Limb (tissue), 2 donors: Measurements from ENCODE around the gene EARS2.
"Not testable (repeated sequence)": the region's sequence is repeated elsewhere in the genome, so short reads cannot be mapped to it uniquely, and the experiment has no call there.

Experiments used
- DNase-seq, 2 donors: peaks; one replicate each; pipeline ENCODE4 v3.0.0-alpha.2; 2016; ENCODE audit errors: extremely low spot score in 2 of 2

Gene EARS2

DNA sequence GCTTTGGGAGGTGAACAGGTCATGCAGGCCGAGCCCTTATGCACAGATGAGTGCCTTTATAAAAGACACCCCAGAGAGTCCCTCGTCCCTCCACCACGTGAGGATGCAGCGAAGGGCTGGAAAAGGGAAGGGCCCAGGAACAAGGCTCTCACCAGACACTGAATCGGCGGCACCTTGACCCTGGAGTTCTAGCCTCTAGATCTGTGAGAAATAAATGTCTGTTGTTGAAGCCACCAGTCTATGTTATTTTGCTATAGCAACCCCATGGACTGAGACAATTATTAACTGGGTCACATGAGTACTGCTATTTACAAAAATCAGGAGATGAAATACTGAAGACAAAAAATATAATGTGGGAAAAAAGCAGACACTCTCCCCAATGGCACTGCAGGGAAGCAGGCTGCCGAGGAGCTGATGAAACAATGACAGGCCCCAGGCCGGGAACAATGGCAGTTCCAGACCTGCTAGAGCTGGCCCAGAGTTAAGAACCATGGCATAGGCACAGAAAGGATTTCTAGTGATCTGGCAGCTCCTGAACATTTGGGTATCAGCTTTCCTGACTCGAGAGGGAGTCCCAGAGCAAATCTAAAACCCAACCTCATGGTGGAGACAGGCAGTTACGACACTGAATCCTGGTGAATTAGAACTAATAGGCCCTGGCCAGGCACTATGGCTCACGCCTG is 29.0 kb downstream of the EARS2 start:
- DNase-seq: no peak

DNA sequence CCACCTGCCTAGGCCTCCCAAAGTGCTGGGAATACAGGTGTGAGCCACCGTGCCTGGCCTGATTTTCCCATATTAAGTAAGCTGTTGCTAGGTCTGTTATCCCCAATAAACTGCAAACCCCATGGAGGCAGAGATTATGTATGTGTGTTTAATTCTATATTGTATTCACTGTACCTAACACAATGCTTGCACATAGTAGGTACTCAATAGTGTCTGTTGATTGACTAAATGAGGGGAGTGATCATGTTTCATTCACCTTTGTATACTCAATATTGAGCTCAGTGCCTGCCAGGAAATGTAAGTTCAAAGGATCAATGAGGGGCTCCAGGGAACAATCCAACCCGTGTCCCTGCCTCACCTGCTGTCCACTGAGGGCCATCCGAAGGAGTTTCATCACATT is 32.3 kb downstream of the EARS2 start:
- no peak for DNase-seq

DNA sequence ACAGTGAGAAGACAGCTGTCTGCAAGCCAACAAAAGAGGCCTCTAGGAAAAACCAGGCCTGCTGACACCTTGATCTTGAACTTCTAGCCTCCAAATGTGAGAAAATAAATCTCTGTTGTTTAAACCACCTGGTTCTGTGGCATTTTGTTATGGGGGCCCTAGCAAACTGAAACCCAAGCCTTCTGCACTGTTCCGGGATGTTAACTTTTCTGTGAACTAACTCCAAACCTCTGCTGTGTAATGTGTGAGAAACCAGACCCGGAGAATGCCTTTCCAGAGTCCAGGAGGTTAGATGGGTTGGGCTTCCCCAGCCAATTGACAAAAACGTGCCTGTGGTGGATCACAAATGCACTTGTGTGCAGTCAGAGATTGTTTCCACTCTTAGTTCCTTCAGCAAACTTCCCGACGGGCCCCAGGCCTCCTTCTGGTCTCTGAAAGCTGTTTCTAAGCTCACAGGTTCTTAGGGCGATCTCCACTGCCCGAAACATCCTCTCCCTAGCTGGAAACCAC is 33.2 kb downstream of the EARS2 start:
- no peak for DNase-seq

DNA sequence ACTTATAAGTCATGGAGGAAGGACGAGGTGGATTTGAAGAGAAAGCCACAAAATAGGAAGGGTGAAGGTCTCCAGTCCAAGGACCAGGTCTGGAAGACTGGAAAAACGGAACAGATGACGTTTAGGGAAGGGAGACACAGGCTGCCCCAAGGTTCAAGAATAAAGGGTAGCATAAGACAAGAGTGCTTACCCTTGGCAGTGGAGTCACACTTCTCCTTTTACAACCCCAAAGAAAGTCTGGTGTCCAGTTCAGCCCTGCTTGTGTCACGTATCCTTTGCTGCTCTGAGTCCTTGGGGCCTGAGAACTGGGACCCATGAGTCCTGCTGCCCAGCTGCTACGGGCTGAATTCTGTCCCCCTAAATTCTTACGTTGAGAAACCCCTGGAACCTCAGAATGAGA is 33.8 kb downstream of the EARS2 start:
- no peak for DNase-seq

DNA sequence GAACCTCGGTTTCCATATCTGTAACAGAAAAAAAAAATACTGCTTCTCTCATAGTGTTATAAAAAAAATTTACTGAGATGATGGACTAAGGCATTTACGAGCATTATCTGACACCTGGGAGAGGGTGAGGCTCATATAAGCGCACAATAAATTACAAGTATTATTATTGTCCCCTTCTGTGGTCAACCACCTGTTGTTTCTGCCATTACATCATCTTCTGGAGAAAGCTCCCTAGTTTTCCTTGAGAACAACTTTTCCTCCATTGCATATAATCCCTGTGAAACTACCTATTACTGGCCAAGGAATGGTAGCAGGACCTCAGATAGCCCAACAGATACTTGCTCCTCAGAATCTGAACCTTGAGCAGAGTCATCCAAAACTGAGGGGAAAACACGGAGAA is 35.2 kb downstream of the EARS2 start:
- no peak for DNase-seq

DNA sequence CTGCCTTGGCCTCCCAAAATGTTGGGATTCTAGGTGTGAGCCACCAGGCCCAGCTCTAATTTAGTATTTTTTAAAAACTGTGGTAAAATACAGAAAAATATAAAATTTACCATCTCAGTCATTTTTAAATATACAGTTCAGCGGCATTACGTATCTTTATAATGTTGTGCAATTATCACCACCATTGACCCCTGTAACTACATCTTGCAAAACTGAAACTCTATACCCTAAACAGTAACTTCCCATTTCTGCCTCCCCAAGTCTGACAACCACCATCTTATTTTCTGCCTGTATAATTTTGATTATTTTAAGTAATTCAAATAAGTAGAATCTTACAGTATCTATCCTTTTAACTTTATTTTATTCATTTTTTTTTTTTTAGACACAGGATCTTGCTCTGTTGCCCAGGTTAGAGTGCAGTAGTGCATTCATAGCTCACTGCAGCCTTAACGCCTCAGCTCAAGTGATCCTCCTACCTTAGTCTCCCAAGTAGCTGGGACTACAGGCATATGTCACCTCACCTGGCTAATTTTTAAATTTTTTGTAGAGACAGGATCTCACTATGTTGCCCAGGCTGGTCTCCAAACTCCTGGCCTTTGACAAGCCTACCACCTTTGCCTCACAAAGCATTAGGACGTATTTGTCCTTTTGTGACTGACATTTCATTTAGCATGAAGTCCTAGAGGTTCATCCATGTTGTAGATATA is 36.0 kb downstream of the EARS2 start:
- DNase-seq: no peak

DNA sequence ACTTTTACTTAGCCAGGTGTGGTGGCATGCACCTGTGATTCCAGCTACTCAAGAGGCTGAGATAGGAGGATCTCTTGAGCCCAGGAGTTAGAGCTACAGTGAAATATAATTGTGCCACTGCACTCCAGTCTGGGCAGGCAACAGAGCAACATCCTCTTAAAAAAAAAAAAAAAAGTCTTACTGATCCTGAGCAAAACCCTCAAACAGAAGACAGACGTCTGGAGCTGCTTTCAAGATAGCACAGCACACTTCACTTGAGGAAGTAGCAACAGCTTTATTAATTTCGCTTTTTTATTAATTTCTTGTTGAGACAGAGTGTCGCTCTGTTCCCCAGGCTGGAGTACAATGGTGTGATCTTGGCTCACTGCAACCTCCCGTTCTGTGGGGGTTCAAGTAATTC is 36.6 kb downstream of the EARS2 start:
- no peak for DNase-seq

DNA sequence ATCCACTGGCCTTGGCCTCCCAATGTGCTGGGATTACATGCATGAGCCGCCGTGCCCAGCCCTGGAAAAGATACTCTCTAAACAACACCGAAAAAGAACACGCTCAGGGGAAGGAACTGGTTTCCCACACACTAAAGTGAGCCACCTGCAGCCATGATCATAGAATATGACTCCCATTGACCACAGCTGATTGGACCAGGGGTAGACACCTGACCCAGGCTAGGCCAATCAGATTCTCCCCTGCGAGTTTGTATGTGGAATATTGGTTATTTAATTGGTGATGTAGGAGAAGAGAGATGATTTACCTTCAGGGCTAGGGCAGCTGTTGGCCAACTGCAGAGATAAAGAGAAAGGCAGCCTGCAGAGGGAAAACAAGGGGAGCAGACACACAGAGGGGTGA is 37.9 kb downstream of the EARS2 start:
- no peak for DNase-seq

DNA sequence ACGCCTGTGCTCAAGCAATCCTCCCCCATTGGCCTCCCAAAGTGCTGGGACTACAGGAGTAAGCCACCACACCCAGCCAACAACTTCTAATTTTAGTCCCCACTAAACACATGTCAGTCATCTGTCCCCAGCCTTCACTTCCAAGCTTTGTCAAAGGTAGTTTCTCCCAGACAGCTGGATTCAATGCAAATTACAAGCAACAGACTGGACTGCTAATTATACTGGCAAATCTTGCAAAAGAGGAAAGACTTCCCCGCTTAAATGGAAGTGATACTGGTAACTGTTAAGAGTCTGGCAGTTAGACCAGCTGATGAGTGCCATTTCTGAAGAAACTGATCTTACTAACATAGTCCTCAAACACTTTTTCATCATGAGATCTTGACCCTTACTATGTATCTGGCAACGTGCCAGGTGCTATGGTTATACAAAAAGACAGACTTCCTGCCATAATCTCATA is 38.7 kb downstream of the EARS2 start:
- DNase-seq: no peak

DNA sequence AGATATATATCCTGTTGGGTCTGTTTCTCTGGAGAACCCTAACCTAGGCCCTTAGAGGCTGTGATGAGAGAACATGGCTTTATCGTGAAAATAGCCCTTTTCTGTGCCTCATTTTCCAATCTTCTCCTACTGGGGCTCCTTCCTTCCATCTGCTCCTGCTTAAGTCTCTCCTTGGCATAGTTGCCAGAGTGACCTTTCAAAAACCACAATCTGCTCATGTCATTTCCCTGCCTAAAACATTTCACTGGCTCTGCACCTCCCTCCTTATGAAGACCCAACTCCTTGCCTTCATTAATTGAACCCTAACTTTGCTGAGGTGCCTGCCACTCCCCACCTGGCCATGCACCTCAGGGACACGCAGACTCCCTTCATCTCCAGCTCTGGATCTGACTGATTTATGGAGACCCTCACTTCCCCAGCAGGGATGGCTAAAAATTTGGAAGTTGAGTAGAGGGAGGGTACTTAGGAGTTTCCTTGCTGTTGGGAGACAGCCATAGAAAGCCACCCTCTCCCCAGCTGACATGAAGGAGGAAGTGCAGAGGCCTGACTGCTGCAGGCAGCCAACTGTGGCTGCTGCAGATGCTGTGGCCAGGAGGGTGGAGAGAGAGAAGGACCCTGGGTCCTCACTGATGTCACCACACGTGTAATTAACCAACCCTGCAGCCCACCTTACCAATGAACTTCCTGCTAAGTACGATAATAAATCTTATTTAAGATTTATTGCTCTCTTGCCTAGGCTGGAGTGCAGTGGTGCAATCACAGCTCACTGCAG is 40.6 kb downstream of the EARS2 start:
- no peak for DNase-seq

DNA sequence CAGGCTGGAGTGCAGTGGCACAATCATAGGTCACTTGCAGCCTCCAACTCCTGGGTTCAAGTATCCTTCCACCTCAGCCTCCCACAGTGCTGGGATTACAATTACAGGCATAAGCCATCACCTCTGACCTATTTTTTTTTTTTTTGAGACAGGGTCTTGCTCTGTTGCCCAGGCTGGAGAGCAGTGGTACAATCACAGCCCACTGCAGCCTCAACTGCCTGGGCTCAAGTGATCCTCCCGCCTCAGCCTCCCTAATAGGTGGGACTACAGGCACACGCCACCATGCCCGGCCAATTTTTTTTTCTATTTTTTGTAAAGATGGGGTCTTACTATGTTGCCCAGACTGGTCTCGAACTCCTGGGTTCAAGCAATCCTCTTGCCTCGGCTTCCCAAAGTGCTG is 41.3 kb downstream of the EARS2 start:
- no peak for DNase-seq

DNA sequence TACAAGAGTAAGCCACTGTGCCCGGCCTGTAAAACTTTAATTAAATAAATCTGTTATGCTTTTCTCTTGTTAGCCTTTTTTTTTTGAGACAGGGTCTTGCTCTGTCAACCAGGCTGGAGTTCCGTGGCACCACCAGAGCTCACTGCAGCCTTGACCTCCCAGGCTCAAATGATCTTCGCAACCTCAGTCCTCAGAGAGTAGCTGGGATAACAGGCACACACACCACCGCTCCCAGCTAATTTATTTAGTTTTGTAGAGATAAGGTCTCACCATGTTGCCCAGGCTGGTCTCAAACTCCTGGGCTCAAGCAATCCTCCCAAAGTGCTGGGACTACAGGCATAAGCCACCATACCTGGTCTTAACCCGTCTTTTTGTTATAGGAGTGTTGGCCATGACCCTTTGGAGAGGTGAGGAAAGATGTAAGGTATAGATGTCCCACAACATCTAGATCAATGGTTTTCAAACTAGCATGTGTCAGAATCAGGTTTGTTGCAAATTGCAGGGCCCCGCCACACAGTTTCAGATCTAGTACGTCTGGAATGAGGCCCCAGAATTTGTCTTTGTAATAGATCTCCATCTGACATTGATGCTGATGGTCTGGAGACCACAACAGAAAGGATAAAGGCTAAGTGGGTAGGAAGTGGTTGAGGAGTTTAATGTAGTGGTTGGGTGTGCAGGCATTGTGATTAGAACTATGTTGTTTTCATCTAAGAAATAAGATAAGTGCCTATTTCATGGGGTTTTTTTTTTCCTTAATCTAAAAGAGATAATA is 42.6 kb downstream of the EARS2 start:
- no peak for DNase-seq

DNA sequence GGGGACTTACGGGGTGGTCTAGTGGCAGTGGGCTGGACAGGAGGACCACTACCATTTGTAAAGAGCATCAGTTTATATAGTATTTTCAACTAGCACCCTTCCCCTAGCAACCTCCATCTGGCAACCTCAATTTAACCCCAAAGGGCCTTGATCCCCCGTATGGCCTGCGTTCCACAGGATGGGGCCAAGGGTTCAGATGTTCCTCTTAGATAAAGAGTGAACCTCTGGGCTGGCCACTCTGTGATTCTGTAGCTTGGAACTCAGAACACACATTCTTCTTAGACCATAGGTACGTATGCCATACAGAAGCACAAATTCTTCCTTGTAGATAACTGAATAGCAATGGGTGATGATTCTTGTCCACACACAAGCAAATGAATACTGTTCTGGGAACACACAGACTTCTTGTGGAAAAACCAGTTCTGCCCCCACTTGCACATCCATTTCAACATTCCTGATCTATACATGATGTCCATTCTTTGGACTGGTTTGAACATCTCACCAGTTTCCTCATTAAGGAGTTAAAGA is 44.9 kb downstream of the EARS2 start:
- DNase-seq: no peak

DNA sequence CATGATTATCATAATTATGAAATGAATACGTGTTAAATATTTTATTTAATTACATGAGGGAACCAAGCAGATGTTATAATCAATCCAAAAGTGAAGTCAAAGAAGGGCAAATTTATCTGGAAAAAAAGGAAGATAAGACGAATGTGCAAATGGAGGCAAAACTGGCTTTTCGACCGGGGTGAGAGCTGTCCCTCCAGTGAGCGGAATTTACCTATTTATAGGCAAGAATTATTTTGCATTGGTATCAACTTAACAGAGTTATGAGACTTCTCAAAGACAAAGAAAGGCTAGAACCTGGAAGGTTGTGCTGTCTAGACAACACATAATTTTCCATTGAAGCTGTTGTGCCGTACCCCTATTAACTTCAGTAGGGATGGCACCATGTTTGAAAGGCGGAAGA is 45.4 kb downstream of the EARS2 start:
- no peak for DNase-seq

DNA sequence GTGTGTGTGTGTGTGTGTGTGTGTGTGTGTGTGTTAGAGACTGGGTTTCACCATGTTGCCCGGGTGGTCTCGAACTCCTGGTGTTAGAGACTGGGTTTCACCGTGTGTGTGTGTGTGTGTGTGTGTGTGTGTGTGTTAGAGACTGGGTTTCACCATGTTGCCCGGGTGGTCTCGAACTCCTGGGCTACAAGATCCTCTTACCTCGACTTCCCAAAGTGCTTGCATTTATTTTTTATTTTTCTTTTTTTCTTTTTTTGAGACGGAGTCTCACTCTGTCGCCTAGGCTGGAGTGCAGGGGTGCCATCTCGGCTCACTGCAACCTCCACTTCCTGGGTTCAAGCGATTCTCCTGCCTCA is 46.3 kb downstream of the EARS2 start:
- not testable (repeated sequence) for DNase-seq

DNA sequence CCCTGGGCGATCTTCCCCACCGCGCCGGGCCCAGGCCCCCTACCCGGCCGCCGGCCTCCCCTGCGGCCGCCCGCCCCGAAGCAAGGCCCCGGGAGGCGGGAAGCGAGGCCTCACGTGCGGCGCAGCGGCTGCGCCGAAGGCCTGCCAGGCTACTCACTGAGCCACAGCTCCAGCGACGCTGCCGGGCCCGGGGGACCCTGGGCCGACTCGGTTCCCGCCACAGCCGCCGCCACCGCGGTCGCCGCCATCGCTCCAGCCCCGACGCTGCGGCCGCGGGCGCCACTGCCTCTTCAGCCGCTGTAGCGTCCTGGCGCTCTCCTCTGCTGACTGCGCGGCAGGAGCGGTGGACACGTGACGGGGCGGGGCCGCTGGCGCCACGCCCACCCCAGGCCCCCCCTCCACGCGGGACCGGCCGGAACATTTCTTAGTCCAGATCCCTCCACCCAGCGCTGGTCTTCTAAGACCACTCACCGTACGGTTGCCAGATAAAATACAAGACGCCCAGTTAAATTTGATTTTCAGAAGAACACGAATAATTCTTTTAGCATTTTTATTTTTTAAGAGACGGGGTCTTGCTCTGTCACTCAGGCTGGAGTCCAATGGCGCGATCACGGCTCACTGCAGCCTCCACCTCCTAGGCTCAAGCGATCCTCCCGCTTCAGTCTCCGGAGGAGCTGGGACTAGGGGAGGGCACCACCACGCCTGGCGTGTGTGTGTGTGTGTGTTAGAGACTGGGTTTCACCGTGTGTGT is 46.8 kb downstream of the EARS2 start, which contains the start of gene GGA2:
Gene GGA2 (minus strand): TSS at position 331 of the 751 bp plus-strand sequence. CDS start 83 bp downstream, at position 248.
- peak; percentile 79 to 92 for DNase-seq

DNA sequence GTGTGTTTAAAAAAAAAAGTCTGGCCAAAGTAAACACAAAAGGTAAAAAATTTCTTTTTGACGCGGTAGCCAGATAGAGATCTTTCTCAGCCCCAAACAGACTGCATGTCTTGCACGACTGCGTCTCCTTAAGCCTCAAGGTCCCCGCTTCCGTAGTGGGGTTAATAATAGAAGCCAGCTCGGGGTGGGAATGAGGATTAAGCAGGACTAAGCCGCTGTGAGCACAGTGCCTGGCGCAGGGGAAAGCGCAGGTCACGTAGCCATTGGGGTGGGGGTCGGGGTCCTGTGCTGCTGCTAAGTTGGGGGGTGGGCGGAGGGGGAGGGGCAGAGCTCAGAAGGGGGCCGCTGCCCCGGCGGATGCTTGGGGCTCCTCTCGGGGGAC is 47.4 kb downstream of the EARS2 start:
- DNase-seq: no peak

DNA sequence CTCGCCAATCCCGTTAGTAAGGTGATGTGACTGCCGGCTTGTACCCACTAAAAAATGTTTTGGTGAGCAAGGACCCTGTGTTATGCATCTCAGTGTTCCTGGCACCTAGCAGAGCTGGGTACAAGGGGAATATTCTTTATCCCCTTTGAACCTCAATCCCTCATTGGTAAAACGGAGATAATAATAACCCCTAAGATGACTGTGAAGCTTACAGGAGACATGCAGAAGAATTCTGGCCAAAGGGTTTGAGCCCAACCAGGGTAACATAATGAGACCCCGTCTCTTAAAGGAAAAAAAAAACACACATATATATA is 47.8 kb downstream of the EARS2 start:
- no peak for DNase-seq

DNA sequence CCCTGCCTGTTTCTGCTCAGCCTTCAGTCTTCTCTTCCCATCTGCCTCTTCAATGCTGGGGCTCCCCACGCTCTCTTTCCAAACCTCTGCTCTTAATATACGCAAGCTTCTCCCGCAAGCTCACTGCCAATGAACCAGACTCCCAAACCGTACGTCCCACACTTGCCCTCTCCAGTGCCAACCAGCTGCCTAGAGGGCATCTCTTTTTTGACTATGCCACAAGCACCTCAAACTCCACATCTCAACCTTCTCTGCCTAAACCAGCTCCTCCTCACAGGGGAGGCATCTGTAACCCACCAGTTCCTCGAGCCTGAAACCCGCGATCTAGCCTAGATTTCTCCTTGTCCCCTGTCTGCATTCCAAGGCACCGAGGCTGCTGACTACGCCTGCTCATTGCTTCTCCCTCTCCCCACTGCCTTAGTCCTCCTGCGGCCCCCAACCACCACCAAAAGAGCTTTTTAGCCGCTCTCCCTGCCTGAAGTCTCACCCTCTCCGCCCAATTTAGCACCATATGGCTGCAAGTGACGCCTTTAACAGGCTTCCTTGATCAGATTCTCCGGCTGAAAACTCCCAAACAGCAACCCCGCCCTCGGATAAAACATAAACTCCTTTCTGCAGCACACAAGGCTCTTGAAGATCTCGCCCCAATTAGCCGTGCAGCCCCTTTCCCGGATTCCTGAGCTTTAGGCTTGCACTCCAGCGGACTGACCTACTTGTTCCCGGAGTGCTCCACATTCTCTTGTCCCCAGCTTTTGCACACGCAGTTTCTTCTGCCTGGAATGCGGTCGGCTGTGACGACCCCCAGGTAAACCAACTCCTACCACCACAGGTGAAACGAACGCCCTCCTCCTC is 48.3 kb downstream of the EARS2 start:
- peak in 1 of 2 donors; percentile 50 for DNase-seq

DNA sequence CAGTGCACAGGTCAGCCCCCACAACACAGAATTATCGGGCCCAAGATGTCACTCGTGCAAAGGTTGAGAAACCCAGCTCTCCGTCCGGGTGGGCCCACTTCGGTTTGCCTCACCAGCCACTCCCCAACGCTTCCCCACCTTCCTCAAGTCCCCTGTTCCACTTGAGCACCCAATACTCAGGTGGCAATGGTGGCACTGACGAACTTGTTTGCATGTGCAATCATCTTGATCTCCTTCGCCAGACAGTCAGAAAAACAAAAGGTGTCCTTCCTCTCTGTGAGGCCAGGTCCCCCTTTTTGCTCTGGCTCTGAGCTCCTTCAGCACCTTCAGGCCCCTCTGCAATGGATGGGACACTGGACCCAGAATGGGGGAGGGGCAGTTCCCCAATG is 50.5 kb downstream of the EARS2 start:
- no peak for DNase-seq
